Stomach (tissue), 4 donors: ENCODE results near the gene ME3.

Source experiments
- CTCF ChIP-seq, 7 experiments: fragments of 450-650 bp in 4 of 7; fragments of 200-600 bp in 3 of 7; sonication (generic) in 3 of 7; IDR thresholded peaks; one replicate each; pipeline ENCODE4 v1.5.1; 2016 to 2019; ENCODE audit warnings: antibody characterized with exemption in 7 of 7, control low read depth in 2 of 7, mild to moderate bottlenecking in 1 of 7
- EP300 ChIP-seq: sonication (generic); formaldehyde crosslinking; IDR thresholded peaks from one replicate; pipeline ENCODE4 v1.6.1; 2017; ENCODE audit warnings: antibody characterized with exemption
- POLR2A ChIP-seq, 4 donors: fragments of 450-650 bp; IDR thresholded peaks; one replicate each; pipeline ENCODE4 v1.6.1; 2016; ENCODE audit warnings: antibody characterized with exemption in 4 of 4, control low read depth in 2 of 4, mild to moderate bottlenecking in 1 of 4, moderate library complexity in 1 of 4
- POLR2AphosphoS5 ChIP-seq, 3 donors: sonication (generic); formaldehyde crosslinking; IDR thresholded peaks; one replicate each; pipeline ENCODE4 v1.6.1; 2016; ENCODE audit warnings: antibody characterized with exemption in 3 of 3

- TF ChIP-seq POLR2A (IDR thresholded peaks at IDR 0.05) (no peak), POLR2AphosphoS5 (IDR thresholded peaks at IDR 0.05) (no peak), CTCF (IDR thresholded peaks at IDR 0.05) (no peak), EP300 (no peak)
Observed at GRCh38 chr11:86669424-86669823, 3.0 kb downstream of the ME3 start.
